MCF 10A (cell line): ENCODE data around the gene ZHX3. TPM values are rescaled to one million over a fixed set of nuclear protein-coding genes. Genes with fewer than 3 reads are reported as not detected.

ENCODE experiments used
- BruUV-seq: library from RNA; stranded (reverse); fragments of 400-500 nt; replicated peaks from 2 replicates; lab custom pipeline; 2021; lab: Mats Ljungman, UMichigan
- CTCF ChIA-PET: fragments of 300-600 bp; sonication (Branson Sonifier 250); formaldehyde crosslinking; extraction: SDS; loops from one replicate; lab custom pipeline; 2021; ENCODE audit warnings: antibody characterized with exemption, inconsistent platforms; lab: Yijun Ruan, JAX
- POLR2A ChIA-PET: fragments of 300-600, 350-650 bp; sonication (Branson Sonifier 250); formaldehyde crosslinking; extraction: SDS; loops from one replicate; lab custom pipeline; 2020; ENCODE audit warnings: antibody characterized with exemption, inconsistent platforms; lab: Yijun Ruan, JAX
- DNase-seq: peaks from one replicate; pipeline ENCODE4 v3.0.0-alpha.2; 2018; ENCODE audit not compliant: unreplicated experiment
- H3K27ac Mint-ChIP-seq: one replicate; pipeline ENCODE4 v1.8.0; 2022; ENCODE audit warnings: mild to moderate bottlenecking, low read depth, mixed read lengths; ENCODE audit not compliant: unreplicated experiment
- H3K27me3 Mint-ChIP-seq: one replicate; pipeline ENCODE4 v1.8.0; 2022; ENCODE audit warnings: mixed read lengths; ENCODE audit not compliant: insufficient read depth, unreplicated experiment
- H3K36me3 Mint-ChIP-seq: one replicate; pipeline ENCODE4 v1.8.0; 2022; ENCODE audit warnings: mild to moderate bottlenecking, moderate library complexity, mixed read lengths; ENCODE audit not compliant: insufficient read depth, unreplicated experiment
- H3K4me1 Mint-ChIP-seq: one replicate; pipeline ENCODE4 v1.8.0; 2022; ENCODE audit warnings: mixed read lengths; ENCODE audit not compliant: insufficient read depth, unreplicated experiment
- H3K4me3 Mint-ChIP-seq: one replicate; pipeline ENCODE4 v1.8.0; 2022; ENCODE audit warnings: mild to moderate bottlenecking, moderate library complexity, mixed read lengths; ENCODE audit not compliant: unreplicated experiment
- H3K9me3 Mint-ChIP-seq: one replicate; pipeline ENCODE4 v1.8.0; 2022; ENCODE audit warnings: mixed read lengths; ENCODE audit not compliant: unreplicated experiment
- intact Hi-C: fragments of 100-400 bp; cut with micrococcal nuclease; formaldehyde crosslinking; loops from 2 replicates; pipeline ENCODE4 v1.14.1; 2022
- total RNA-seq: library from RNA; stranded (reverse); gene quantifications from 2 replicates; pipeline ENCODE4 v1.2.3, GENCODE V29; 2022
- TF ChIP-seq, protein P1 (sequence below): fragments of 200-600 bp; IDR thresholded peaks from one replicate; pipeline ENCODE4 v1.8.0; 2022; ENCODE audit warnings: antibody characterized with exemption, mild to moderate bottlenecking; ENCODE audit not compliant: unreplicated experiment

Gene ZHX3
- total RNA-seq, 1 experiment from 2014 or later: 34.1 TPM

DNA sequence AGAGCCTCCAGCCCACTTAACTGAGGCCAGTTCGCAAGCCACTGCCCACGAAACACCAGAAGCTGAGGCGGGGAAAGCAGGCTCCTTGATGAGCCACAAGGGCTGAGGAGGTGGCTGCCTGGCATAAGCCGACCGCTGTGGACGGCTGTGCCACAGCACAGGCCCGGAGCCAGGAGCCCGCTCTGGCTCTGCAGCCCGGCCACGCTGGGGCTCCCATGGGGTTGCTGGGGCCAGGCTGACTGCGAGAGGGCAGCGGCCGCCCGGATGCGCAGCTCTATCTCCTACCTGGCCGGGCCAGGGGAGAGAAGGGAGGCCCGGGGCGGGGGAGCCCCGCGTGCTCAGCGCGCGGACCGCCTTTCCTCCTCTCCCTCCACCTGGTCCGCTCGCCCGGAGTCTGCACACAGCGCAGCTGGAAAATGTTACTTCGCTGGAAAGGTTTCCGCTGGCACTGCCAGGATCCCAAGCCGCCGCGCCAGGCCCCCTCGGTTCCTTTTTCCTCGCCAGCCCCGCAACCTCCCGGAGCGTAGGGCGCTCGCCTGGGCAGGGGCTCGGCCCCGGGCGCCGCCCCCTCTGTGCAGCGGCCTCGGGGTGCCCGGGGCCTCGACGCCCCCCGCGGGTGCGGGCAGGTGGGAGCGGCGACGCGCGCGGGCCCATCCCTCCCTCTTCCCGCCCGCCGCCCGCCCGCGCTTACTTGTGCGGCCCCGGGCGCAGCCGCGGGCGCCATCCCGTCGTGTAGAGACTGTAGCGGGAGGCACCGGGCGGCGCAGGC lies 48.4 kb upstream of the ZHX3 start:
- intact Hi-C loops: no loop called here
- CTCF ChIA-PET: interaction anchor here (1.1 kb wide), 1 partner anchor 194 kb away, joined by 3 read pairs; no protein-coding TSS in a partner anchor
- H3K4me3 Mint-ChIP-seq: no peak overlapping the region
- no peak for DNase-seq
- H3K9me3 Mint-ChIP-seq: no peaks in the 10 kb centered on the region
- peaks cover 37% of the 10 kb centered on the region for H3K27me3 Mint-ChIP-seq
- no peaks in the 10 kb centered on the region for H3K4me1 Mint-ChIP-seq
- no peak overlapping the region for H3K27ac Mint-ChIP-seq
- BruUV-seq: no TSS peak
- H3K36me3 Mint-ChIP-seq: peaks cover 6% of the 10 kb centered on the region
- POLR2A ChIA-PET: no interaction called here
- TF ChIP-seq, protein P1, sequence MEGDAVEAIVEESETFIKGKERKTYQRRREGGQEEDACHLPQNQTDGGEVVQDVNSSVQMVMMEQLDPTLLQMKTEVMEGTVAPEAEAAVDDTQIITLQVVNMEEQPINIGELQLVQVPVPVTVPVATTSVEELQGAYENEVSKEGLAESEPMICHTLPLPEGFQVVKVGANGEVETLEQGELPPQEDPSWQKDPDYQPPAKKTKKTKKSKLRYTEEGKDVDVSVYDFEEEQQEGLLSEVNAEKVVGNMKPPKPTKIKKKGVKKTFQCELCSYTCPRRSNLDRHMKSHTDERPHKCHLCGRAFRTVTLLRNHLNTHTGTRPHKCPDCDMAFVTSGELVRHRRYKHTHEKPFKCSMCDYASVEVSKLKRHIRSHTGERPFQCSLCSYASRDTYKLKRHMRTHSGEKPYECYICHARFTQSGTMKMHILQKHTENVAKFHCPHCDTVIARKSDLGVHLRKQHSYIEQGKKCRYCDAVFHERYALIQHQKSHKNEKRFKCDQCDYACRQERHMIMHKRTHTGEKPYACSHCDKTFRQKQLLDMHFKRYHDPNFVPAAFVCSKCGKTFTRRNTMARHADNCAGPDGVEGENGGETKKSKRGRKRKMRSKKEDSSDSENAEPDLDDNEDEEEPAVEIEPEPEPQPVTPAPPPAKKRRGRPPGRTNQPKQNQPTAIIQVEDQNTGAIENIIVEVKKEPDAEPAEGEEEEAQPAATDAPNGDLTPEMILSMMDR: no peak

DNA sequence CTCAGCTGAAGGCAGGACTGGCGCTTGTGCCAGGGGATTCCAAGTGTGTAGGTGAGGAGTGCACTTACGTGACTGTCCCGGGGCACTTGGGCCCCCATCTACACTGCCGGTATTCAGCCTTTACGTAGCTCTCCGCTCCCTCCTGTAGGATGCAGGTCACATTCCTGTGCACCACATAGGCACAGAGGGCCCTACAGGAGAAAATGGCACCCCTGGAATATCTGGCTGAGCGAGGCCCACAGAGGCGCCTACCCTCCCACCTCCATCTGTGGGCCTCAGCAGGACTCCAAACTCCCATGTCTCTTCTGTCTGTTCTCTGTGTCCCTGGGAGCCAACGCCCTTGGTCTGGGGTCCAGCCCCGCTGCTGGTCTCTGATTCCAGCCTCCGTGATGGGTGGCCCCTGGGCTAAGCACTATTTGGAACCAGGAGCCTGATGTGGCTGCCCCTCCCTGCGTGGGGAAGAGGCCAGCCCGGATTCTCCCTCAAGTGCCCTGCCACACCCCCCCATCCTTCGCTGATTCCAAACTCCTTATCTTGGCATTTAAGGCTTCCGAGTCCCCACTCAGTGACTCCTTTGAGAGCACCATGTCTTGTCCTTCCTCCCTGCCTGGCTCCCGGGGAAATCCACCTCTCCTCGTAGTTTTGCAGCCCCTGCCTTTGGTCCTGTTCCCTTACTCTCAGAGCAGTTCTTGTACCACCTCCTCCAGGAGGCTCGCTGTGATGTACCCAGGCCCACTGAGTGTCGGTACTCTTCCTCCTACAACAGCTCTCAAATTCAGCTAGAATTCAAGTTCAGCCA lies 47.6 kb upstream of the ZHX3 start:
- no TSS peak for BruUV-seq
- H3K9me3 Mint-ChIP-seq: no peaks in the 10 kb centered on the region
- TF ChIP-seq, protein P1: no peak
- DNase-seq: no peak
- intact Hi-C loops: no loop called here
- H3K36me3 Mint-ChIP-seq: peaks cover 13% of the 10 kb centered on the region
- POLR2A ChIA-PET: no interaction called here
- CTCF ChIA-PET: interaction anchor here (1.1 kb wide), 1 partner anchor 193 kb away, joined by 3 read pairs; no protein-coding TSS in a partner anchor
- H3K27ac Mint-ChIP-seq: no peak overlapping the region
- H3K4me3 Mint-ChIP-seq: no peak overlapping the region
- H3K4me1 Mint-ChIP-seq: no peaks in the 10 kb centered on the region
- peaks cover 37% of the 10 kb centered on the region for H3K27me3 Mint-ChIP-seq

DNA sequence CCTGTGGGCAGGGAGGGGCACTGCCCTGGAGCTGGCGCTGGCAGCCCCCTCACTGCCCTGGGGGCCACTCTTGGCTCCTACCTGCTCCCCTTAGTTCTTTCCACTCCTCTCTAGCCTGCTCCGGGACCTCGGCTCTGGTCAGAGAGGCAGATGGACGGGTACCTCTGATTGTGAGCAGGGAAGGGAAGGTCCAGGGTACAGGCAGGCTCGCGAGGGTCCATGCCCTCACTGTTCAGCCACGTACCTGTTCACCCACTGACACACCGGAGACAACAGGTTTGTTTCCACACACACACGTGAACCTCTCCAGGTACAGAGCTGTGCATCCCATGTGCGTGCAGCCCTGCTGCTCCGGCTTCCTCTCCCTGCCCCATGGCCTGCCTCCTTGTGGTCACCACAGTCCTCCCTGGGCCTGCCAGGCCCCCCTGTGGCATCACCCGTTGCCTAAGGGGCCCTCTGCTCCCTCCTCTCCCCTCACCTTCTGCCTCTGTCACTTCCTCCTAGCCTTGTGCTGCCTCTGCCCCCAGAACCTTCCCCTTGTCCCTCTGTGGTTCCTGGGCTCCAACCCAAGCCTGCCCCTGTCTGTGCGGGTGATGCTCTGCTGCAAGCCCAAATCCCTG lies 46.8 kb upstream of the ZHX3 start:
- CTCF ChIA-PET: interaction anchor here (0.6 kb wide), 1 partner anchor 189 kb away, joined by 3 read pairs; no protein-coding TSS in a partner anchor
- Mint-ChIP-seq H3K27ac (no peak overlapping the region), H3K9me3 (no peaks in the 10 kb centered on the region), H3K27me3 (peaks cover 37% of the 10 kb centered on the region), H3K4me3 (no peak overlapping the region), H3K36me3 (peaks cover 20% of the 10 kb centered on the region), H3K4me1 (peaks cover 4% of the 10 kb centered on the region)
- BruUV-seq: no TSS peak
- TF ChIP-seq, protein P1: no peak
- DNase-seq: no peak
- intact Hi-C loops: no loop called here
- POLR2A ChIA-PET: no interaction called here
